SU-DHL-6 (cell line): ENCODE measurements around the gene C6orf132.

Experiments used
- EZH2phosphoT487 ChIP-seq: fragments of 200-600 bp; sonication (generic), shearing (Covaris generic); conservative IDR thresholded peaks from 2 replicates; pipeline ENCODE4 v1.6.1; 2018; ENCODE audit warnings: mild to moderate bottlenecking, antibody characterized with exemption, low read length, moderate library complexity, mixed read lengths
- TF ChIP-seq, protein P1 (sequence below): fragments of 200-600 bp; sonication (generic); IDR thresholded peaks from one replicate; pipeline ENCODE4 v1.5.1; 2017; ENCODE audit warnings: antibody characterized with exemption, mild to moderate bottlenecking, low read length, moderate library complexity; ENCODE audit not compliant: insufficient read depth, poor library complexity, severe bottlenecking

DNA sequence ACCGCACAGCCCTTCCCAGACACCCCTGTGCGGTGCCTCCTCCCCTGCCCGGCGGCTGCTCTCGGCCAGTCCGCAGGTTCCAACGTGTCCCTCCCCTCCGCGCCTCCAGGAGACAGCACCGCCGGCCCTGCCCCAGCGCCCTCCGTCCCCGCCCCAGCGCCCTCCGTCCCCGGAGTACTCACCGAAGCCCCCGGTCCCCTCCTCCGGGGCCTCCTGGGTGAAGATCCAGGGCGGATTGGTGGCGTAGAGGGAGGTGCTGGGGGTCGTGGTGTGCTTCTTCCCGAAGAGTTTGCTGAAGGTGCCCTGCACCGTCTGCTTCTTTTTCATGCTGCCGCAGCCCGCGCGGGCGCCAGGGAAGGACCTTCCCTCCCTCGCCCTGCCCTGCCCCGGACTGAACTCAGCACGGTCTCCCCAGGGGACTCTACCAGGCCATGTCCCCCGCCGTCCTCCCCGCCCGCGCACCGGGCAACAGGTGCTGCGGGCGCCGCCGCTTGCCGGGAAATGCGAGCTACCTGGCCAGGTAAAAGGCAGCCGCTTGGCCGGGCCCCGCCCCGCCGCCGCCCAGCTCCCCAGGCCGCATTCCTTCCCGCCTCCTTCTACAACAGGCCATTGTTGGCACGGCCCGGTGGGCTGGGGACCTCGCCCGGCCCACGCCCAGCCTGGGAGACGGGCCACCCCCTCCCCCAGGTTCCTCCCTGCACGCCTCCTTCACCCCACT, at the start of gene C6orf132:
- TF ChIP-seq, protein P1, sequence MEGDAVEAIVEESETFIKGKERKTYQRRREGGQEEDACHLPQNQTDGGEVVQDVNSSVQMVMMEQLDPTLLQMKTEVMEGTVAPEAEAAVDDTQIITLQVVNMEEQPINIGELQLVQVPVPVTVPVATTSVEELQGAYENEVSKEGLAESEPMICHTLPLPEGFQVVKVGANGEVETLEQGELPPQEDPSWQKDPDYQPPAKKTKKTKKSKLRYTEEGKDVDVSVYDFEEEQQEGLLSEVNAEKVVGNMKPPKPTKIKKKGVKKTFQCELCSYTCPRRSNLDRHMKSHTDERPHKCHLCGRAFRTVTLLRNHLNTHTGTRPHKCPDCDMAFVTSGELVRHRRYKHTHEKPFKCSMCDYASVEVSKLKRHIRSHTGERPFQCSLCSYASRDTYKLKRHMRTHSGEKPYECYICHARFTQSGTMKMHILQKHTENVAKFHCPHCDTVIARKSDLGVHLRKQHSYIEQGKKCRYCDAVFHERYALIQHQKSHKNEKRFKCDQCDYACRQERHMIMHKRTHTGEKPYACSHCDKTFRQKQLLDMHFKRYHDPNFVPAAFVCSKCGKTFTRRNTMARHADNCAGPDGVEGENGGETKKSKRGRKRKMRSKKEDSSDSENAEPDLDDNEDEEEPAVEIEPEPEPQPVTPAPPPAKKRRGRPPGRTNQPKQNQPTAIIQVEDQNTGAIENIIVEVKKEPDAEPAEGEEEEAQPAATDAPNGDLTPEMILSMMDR = no peak
- no peak for TF ChIP-seq EZH2phosphoT487
